OCI-LY1 (cell line): ENCODE data around the gene TMEM95.

Experiments used
- H2AFZ ChIP-seq: fragments of 200-600 bp; sonication (generic), shearing (Covaris generic); 2 replicates; pipeline ENCODE4 v1.6.0; 2014; ENCODE audit warnings: antibody characterized with exemption, mild to moderate bottlenecking, low read length
- H3F3A ChIP-seq: fragments of 200-600 bp; sonication (generic), shearing (Covaris generic); 2 replicates; pipeline ENCODE4 v1.6.0; 2014; ENCODE audit warnings: mild to moderate bottlenecking, antibody characterized with exemption, low read length, moderate library complexity; ENCODE audit not compliant: insufficient read depth
- H3K27ac ChIP-seq: fragments of 200-600 bp; sonication (generic); 2 replicates; pipeline ENCODE4 v1.5.1; 2014; ENCODE audit warnings: low read length, mixed run types, mild to moderate bottlenecking, low read depth; ENCODE audit not compliant: poor library complexity, severe bottlenecking
- H3K27me3 ChIP-seq: fragments of 200-600 bp; sonication (generic); 2 replicates; pipeline ENCODE4 v1.6.0; 2014; ENCODE audit warnings: antibody characterized with exemption, mild to moderate bottlenecking, low read length, moderate library complexity; ENCODE audit not compliant: insufficient read depth
- H3K36me3 ChIP-seq: fragments of 200-600 bp; sonication (generic); 2 replicates; pipeline ENCODE4 v1.6.1; 2014; ENCODE audit warnings: mild to moderate bottlenecking, antibody characterized with exemption, low read length, moderate library complexity, mixed read lengths; ENCODE audit not compliant: insufficient read depth
- H3K4me1 ChIP-seq: fragments of 200-600 bp; sonication (generic); 2 replicates; pipeline ENCODE4 v1.5.1; 2014; ENCODE audit warnings: mild to moderate bottlenecking, low read length, moderate library complexity; ENCODE audit not compliant: insufficient read depth, severe bottlenecking
- H3K4me2 ChIP-seq: fragments of 200-600 bp; sonication (generic), shearing (Covaris generic); 2 replicates; pipeline ENCODE4 v1.6.1; 2014; ENCODE audit warnings: low read length
- H3K4me3 ChIP-seq: fragments of 200-600 bp; sonication (generic); 2 replicates; pipeline ENCODE4 v1.5.1; 2014; ENCODE audit warnings: low read length, low read depth, mild to moderate bottlenecking, mixed read lengths; ENCODE audit not compliant: poor library complexity, severe bottlenecking
- H3K79me2 ChIP-seq: fragments of 200-600 bp; shearing (Covaris generic); 2 replicates; pipeline ENCODE4 v1.6.1; 2016; ENCODE audit warnings: mixed run types, low read length, mixed read lengths; ENCODE audit not compliant: insufficient read depth
- H3K9ac ChIP-seq: fragments of 200-600 bp; sonication (generic), shearing (Covaris generic); 2 replicates; pipeline ENCODE4 v1.6.1; 2014; ENCODE audit warnings: mild to moderate bottlenecking, low read length, mixed read lengths
- H3K9me2 ChIP-seq: fragments of 200-600 bp; sonication (generic), shearing (Covaris generic); 2 replicates; pipeline ENCODE4 v1.6.1; 2014; ENCODE audit warnings: low read depth, mild to moderate bottlenecking, low read length, mixed read lengths
- H3K9me3 ChIP-seq: fragments of 200-600 bp; shearing (Covaris generic); 2 replicates; pipeline ENCODE4 v1.6.1; 2014; ENCODE audit warnings: low read length, mixed read lengths
- H4K20me1 ChIP-seq: fragments of 200-600 bp; sonication (generic), shearing (Covaris generic); 2 replicates; pipeline ENCODE4 v1.6.0; 2016; ENCODE audit warnings: mild to moderate bottlenecking, low read length; ENCODE audit not compliant: insufficient read depth
- EZH2 ChIP-seq: fragments of 200-600 bp; sonication (generic), shearing (Covaris generic); IDR thresholded peaks from 2 replicates; pipeline ENCODE4 v1.8.0; 2017; ENCODE audit warnings: borderline replicate concordance, mixed run types, mild to moderate bottlenecking, antibody characterized with exemption, low read length, moderate library complexity, mixed read lengths
- TF ChIP-seq, protein P1 (sequence below): fragments of 200-600 bp; sonication (generic), shearing (Covaris generic); IDR thresholded peaks from 2 replicates; pipeline ENCODE4 v1.5.1; 2017; ENCODE audit warnings: mild to moderate bottlenecking, antibody characterized with exemption, low read length, moderate library complexity, mixed read lengths

TMEM95 gene

GRCh38 chr17:7406235-7406825, 51.4 kb downstream of the TMEM95 start:
- Histone ChIP-seq H3K4me2 (no peak overlapping the region), H3K27ac (no peak overlapping the region), H3K79me2 (no peaks in the 10 kb centered on the region), H3F3A (0 out of 2 replicates have a peak, but pooled peaks cover 3% of the 10 kb centered on the region), H3K9me3 (no peaks in the 10 kb centered on the region), H3K4me3 (no peak overlapping the region), H3K9ac (no peak overlapping the region), H3K9me2 (no peaks in the 10 kb centered on the region), H2AFZ (no peak overlapping the region), H3K27me3 (peaks cover 9% of the 10 kb centered on the region), H4K20me1 (no peaks in the 10 kb centered on the region), H3K4me1 (peaks cover 15% of the 10 kb centered on the region), H3K36me3 (no peaks in the 10 kb centered on the region)
- no peak for TF ChIP-seq EZH2
- TF ChIP-seq, protein P1, sequence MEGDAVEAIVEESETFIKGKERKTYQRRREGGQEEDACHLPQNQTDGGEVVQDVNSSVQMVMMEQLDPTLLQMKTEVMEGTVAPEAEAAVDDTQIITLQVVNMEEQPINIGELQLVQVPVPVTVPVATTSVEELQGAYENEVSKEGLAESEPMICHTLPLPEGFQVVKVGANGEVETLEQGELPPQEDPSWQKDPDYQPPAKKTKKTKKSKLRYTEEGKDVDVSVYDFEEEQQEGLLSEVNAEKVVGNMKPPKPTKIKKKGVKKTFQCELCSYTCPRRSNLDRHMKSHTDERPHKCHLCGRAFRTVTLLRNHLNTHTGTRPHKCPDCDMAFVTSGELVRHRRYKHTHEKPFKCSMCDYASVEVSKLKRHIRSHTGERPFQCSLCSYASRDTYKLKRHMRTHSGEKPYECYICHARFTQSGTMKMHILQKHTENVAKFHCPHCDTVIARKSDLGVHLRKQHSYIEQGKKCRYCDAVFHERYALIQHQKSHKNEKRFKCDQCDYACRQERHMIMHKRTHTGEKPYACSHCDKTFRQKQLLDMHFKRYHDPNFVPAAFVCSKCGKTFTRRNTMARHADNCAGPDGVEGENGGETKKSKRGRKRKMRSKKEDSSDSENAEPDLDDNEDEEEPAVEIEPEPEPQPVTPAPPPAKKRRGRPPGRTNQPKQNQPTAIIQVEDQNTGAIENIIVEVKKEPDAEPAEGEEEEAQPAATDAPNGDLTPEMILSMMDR = no peak
